Measurements from ENCODE around the gene KLRG1.

DNA sequence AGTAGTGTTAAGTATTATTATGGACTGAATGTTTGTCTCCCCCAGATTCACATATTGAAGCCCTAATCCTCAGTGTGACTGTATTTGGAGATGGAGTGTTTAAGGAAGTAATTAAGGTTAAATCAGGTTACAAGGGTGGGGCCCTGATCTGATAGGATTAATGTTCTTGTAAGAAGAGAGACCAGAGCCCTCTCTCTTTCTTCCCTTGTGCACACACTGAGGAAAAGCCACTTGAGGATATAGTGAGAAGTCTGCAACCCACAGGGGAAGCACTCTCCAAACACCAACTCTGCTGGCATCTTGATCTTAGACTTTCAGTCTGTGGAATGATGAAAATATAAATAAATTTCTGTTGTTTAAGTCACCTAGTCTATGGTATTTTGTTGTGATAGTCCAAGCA, 2.2 kb upstream of the KLRG1 start:
- no peak for TF ChIP-seq EP300 (IDR thresholded peaks at IDR 0.05; ENCODE audit: borderline replicate concordance in 1 of 2, low read depth in 2 of 2, low read length in 2 of 2)
- TF ChIP-seq, protein P1, sequence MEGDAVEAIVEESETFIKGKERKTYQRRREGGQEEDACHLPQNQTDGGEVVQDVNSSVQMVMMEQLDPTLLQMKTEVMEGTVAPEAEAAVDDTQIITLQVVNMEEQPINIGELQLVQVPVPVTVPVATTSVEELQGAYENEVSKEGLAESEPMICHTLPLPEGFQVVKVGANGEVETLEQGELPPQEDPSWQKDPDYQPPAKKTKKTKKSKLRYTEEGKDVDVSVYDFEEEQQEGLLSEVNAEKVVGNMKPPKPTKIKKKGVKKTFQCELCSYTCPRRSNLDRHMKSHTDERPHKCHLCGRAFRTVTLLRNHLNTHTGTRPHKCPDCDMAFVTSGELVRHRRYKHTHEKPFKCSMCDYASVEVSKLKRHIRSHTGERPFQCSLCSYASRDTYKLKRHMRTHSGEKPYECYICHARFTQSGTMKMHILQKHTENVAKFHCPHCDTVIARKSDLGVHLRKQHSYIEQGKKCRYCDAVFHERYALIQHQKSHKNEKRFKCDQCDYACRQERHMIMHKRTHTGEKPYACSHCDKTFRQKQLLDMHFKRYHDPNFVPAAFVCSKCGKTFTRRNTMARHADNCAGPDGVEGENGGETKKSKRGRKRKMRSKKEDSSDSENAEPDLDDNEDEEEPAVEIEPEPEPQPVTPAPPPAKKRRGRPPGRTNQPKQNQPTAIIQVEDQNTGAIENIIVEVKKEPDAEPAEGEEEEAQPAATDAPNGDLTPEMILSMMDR (IDR thresholded peaks at IDR 0.05; ENCODE audit: control extremely low read depth in 1 of 3, insufficient read depth in 1 of 3, low read depth in 1 of 3, low read length in 3 of 3): no peak
- TF ChIP-seq POLR2A (IDR thresholded peaks at IDR 0.05; ENCODE audit: control extremely low read depth in 1 of 2, low read depth in 2 of 2, low read length in 2 of 2): no peak
- no peak for TF ChIP-seq SP1 (IDR thresholded peaks at IDR 0.05; ENCODE audit: low read depth, low read length)
- no peak for TF ChIP-seq EZH2 (IDR thresholded peaks at IDR 0.05; ENCODE audit: low read depth, low read length, severe bottlenecking)
- no peak for TF ChIP-seq SIX5 (IDR thresholded peaks at IDR 0.05; ENCODE audit: low read depth, low read length)
- no peak for TF ChIP-seq CBX5 (IDR thresholded peaks at IDR 0.05; ENCODE audit: low read depth, low read length)
- TF ChIP-seq, protein P2, sequence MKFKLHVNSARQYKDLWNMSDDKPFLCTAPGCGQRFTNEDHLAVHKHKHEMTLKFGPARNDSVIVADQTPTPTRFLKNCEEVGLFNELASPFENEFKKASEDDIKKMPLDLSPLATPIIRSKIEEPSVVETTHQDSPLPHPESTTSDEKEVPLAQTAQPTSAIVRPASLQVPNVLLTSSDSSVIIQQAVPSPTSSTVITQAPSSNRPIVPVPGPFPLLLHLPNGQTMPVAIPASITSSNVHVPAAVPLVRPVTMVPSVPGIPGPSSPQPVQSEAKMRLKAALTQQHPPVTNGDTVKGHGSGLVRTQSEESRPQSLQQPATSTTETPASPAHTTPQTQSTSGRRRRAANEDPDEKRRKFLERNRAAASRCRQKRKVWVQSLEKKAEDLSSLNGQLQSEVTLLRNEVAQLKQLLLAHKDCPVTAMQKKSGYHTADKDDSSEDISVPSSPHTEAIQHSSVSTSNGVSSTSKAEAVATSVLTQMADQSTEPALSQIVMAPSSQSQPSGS (IDR thresholded peaks at IDR 0.05; ENCODE audit: low read length): no peak
- no peak for TF ChIP-seq CREB1 (IDR thresholded peaks at IDR 0.05)

Data from H1 (cell line).